Calu3 (cell line): ENCODE data around the gene GLUD1. TPM values are rescaled to one million over a fixed set of nuclear protein-coding genes. Genes with fewer than 3 reads are reported as not detected.
"Not testable (repeated sequence)": the region's sequence is repeated elsewhere in the genome, so short reads cannot be mapped to it uniquely, and the experiment has no call there.

Experiments
- BruUV-seq: library from RNA; stranded (reverse); fragments of 400-500 nt; replicated peaks from 2 replicates; lab custom pipeline; 2021; lab: Mats Ljungman, UMichigan
- CTCF ChIA-PET: fragments of 300-600 bp; sonication (Branson Sonifier 250); formaldehyde crosslinking; loops from one replicate; lab custom pipeline; 2022; ENCODE audit warnings: antibody characterized with exemption; lab: Charles Lee
- DNase-seq: peaks from one replicate; pipeline ENCODE4 v3.0.0; 2022
- H3K27ac Mint-ChIP-seq: one replicate; pipeline ENCODE4 v1.8.0; 2022; ENCODE audit warnings: mixed read lengths; ENCODE audit not compliant: unreplicated experiment
- H3K27me3 Mint-ChIP-seq: one replicate; pipeline ENCODE4 v1.8.0; 2022; ENCODE audit warnings: mixed read lengths; ENCODE audit not compliant: unreplicated experiment
- H3K36me3 Mint-ChIP-seq: one replicate; pipeline ENCODE4 v1.8.0; 2022; ENCODE audit warnings: mild to moderate bottlenecking, moderate library complexity, mixed read lengths; ENCODE audit not compliant: insufficient read depth, unreplicated experiment
- H3K4me1 Mint-ChIP-seq: one replicate; pipeline ENCODE4 v1.8.0; 2022; ENCODE audit warnings: mild to moderate bottlenecking, low read depth, mixed read lengths; ENCODE audit not compliant: unreplicated experiment
- H3K4me3 Mint-ChIP-seq: one replicate; pipeline ENCODE4 v1.8.0; 2022; ENCODE audit warnings: mild to moderate bottlenecking, low read depth, moderate library complexity, mixed read lengths; ENCODE audit not compliant: unreplicated experiment
- H3K9me3 Mint-ChIP-seq: one replicate; pipeline ENCODE4 v1.8.0; 2022; ENCODE audit warnings: low read depth, mixed read lengths; ENCODE audit not compliant: unreplicated experiment
- intact Hi-C: fragments of 100-400 bp; cut with micrococcal nuclease; formaldehyde crosslinking; loops from one replicate; pipeline ENCODE4 v1.10.0; 2022; ENCODE audit not compliant: unreplicated experiment
- total RNA-seq: library from RNA; stranded (reverse); gene quantifications from 2 replicates; pipeline ENCODE4 v1.2.3, GENCODE V29; 2022
- TF ChIP-seq, protein P1 (sequence below): fragments of 200-600 bp; IDR thresholded peaks from one replicate; pipeline ENCODE4 v1.8.0; 2022; ENCODE audit warnings: antibody characterized with exemption; ENCODE audit not compliant: unreplicated experiment

Gene GLUD1
- total RNA-seq, 1 experiment from 2014 or later, result 70.8 TPM

DNA sequence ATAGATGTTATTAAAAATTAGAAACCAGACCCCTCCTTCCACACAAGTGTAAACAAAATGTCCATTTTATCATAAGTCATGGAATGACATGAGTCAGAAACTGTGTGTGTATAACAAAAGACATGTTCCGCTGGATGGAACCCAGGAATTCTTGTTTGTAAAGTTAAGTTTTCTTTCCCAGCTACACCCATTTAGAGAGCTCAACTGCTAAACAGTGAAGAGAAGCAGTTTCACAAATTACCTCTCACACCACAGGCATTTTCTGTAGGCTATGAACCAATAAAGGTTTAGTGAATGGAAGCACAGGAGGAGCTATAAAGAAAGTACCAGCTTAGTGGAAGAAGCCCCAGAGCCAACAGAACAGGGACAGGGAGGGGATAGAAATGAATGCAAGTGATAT, 12.4 kb downstream of the GLUD1 start:
- H3K36me3 Mint-ChIP-seq, intact Hi-C loops, DNase-seq, BruUV-seq, H3K9me3 Mint-ChIP-seq, H3K27me3 Mint-ChIP-seq: not testable (repeated sequence)
- CTCF ChIA-PET, result interaction anchor here (0.6 to 1.7 kb wide), 4 partner anchors 11 to 960 kb away, joined by 3 to 5 read pairs (median 4); no protein-coding TSS in a partner anchor
- Mint-ChIP-seq H3K27ac (peak overlapping the region; percentile 80), H3K4me3 (peak overlapping the region; percentile 20), H3K4me1 (peaks cover 29% of the 10 kb centered on the region)

GRCh38 chr10:87081574-87081973, 13.1 kb downstream of the GLUD1 start:
- not testable (repeated sequence) for BruUV-seq

DNA sequence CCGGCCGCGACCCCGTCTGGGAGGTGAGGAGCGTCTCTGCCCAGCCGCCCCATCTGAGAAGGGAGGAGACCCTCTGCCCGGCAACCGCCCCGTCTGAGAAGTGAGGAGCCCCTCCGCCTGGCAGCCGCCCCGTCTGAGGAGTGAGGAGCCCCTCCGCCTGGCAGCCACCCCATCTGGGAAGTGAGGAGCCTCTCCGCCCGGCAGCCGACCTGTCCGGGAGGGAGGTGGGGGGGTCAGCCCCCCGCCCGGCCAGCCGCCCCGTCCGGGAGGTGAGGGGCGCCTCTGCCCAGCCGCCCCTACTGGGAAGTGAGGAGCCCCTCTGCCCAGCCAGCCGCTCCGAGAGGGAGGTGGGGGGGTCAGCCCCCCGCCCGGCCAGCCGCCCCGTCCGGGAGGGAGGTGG, 14.0 kb downstream of the GLUD1 start:
- H3K9me3 Mint-ChIP-seq, H3K36me3 Mint-ChIP-seq, H3K4me3 Mint-ChIP-seq, BruUV-seq, H3K27ac Mint-ChIP-seq, CTCF ChIA-PET, DNase-seq, intact Hi-C loops, H3K27me3 Mint-ChIP-seq: not testable (repeated sequence)
- peaks cover 29% of the 10 kb centered on the region for H3K4me1 Mint-ChIP-seq

More at GRCh38 chr10:87081574-87081973, 13.1 kb downstream of the GLUD1 start:
- peaks cover 29% of the 10 kb centered on the region for H3K4me1 Mint-ChIP-seq
- H3K27me3 Mint-ChIP-seq, H3K27ac Mint-ChIP-seq, H3K36me3 Mint-ChIP-seq, H3K4me3 Mint-ChIP-seq, intact Hi-C loops, DNase-seq, H3K9me3 Mint-ChIP-seq: not testable (repeated sequence)
- CTCF ChIA-PET, result interaction anchor here (0.6 to 1.7 kb wide), 4 partner anchors 11 to 961 kb away, joined by 3 to 5 read pairs (median 4); no protein-coding TSS in a partner anchor

DNA sequence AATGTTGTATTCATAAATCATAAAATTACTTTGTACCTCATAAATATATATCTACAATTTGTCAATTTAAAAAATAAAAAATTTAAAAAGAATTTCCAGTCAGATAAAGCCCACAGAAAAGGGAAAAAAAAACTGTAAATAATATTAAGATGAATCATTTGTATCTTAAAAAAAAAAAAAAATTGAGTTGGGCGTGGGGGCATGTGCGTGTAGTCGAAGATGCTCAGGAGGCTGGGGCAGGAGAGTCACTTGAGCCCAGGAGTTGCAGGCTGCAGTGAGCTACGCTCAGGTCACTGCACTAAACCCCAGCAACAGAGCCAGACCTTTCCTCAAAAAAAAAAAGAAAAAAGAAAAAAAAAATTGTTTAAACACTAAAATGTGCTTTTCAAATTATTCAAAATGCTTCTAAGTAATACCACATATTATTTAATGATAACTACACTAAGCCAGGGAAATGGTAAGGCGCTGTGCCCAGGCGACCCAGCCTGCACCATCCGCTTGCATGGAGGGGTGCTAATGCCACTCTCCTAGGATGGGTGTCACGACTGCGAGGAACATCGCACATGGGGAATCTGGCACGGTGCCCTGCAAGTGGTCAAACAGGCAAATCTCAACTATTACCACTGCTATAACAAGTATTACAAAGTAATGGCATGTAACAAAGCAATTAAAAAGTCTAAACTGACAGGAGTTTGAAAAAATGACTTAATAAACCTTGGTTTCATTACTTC, 15.4 kb downstream of the GLUD1 start:
- Mint-ChIP-seq H3K9me3 (no peaks in the 10 kb centered on the region), H3K4me1 (peaks cover 21% of the 10 kb centered on the region)

DNA sequence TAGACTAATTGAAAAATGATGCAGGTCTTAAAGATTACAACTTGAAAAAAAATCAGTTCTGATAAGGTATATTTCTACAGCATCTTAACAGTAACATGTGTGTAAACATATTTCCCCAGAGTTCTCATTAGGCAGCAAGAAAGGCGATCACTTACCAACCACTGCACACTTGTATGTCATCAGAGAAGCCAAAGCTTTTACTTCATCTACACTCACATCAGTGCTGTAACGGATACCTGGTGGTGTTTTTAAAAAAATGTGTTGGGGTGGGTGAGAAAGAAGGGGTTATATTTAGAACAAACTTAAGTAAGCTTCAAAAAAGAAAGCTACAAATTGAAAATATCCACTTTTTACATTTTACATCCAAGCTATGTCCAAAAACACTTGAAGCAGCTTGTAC, 18.2 kb downstream of the GLUD1 start:
- H3K36me3 Mint-ChIP-seq, intact Hi-C loops, H3K27ac Mint-ChIP-seq, H3K9me3 Mint-ChIP-seq, CTCF ChIA-PET, H3K27me3 Mint-ChIP-seq, H3K4me1 Mint-ChIP-seq, DNase-seq, H3K4me3 Mint-ChIP-seq, BruUV-seq: not testable (repeated sequence)

More for the DNA sequence above, 15.4 kb downstream of the GLUD1 start:
- Mint-ChIP-seq H3K36me3 (no peaks in the 10 kb centered on the region), H3K4me3 (no peak overlapping the region), H3K27ac (no peak overlapping the region), H3K27me3 (no peaks in the 10 kb centered on the region)
- intact Hi-C loops, result no loop called here
- CTCF ChIA-PET, result no interaction called here
- BruUV-seq, result no TSS peak
- no peak for DNase-seq
- TF ChIP-seq, protein P1, sequence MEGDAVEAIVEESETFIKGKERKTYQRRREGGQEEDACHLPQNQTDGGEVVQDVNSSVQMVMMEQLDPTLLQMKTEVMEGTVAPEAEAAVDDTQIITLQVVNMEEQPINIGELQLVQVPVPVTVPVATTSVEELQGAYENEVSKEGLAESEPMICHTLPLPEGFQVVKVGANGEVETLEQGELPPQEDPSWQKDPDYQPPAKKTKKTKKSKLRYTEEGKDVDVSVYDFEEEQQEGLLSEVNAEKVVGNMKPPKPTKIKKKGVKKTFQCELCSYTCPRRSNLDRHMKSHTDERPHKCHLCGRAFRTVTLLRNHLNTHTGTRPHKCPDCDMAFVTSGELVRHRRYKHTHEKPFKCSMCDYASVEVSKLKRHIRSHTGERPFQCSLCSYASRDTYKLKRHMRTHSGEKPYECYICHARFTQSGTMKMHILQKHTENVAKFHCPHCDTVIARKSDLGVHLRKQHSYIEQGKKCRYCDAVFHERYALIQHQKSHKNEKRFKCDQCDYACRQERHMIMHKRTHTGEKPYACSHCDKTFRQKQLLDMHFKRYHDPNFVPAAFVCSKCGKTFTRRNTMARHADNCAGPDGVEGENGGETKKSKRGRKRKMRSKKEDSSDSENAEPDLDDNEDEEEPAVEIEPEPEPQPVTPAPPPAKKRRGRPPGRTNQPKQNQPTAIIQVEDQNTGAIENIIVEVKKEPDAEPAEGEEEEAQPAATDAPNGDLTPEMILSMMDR, result no peak

- peaks cover 9% of the 10 kb centered on the region for H3K36me3 Mint-ChIP-seq
- DNase-seq, result no peak
- no peaks in the 10 kb centered on the region for H3K9me3 Mint-ChIP-seq
- CTCF ChIA-PET, result no interaction called here
- H3K27me3 Mint-ChIP-seq, result no peaks in the 10 kb centered on the region
- TF ChIP-seq, protein P1, result no peak
- no peaks in the 10 kb centered on the region for H3K4me1 Mint-ChIP-seq
- no peak overlapping the region for H3K4me3 Mint-ChIP-seq
- no peak overlapping the region for H3K27ac Mint-ChIP-seq
- no TSS peak for BruUV-seq
- intact Hi-C loops, result no loop called here
Observed at GRCh38 chr10:87072449-87072848, 22.2 kb downstream of the GLUD1 start.
